HL-60 (cell line): ENCODE measurements around the gene FHIT.

ENCODE experiments used
- DNase-seq, 2 experiments: peaks; one replicate each; pipeline ENCODE4 v3.0.0-alpha.2; 2010 to 2020; ENCODE audit warnings: low read depth in 1 of 2, low spot score in 1 of 2
- H3K27ac ChIP-seq: fragments of 250-450 bp; sonication (Bioruptor Pico); replicated peaks from 2 replicates; pipeline ENCODE4 v1.5.1; 2020; ENCODE audit warnings: mild to moderate bottlenecking, moderate library complexity
- H3K27me3 ChIP-seq: fragments of 250-450 bp; sonication (Bioruptor Pico); 2 replicates; pipeline ENCODE4 v1.5.1; 2021; ENCODE audit warnings: mild to moderate bottlenecking, moderate library complexity; ENCODE audit not compliant: insufficient read depth, poor library complexity, severe bottlenecking
- H3K4me3 ChIP-seq: replicated peaks from 2 replicates; pipeline ENCODE4 v1.5.1; 2011; ENCODE audit warnings: mild to moderate bottlenecking, control low read depth, low read length; ENCODE audit not compliant: insufficient read depth
- CTCF ChIP-seq: IDR thresholded peaks from one replicate; pipeline ENCODE4 v1.5.1; 2011; ENCODE audit warnings: low read length, control low read depth, inconsistent platforms; ENCODE audit not compliant: insufficient read depth
- GABPA ChIP-seq: IDR thresholded peaks from 2 replicates; pipeline ENCODE4 v1.6.1; 2012; ENCODE audit warnings: low read depth
- POLR2AphosphoS5 ChIP-seq: IDR thresholded peaks from 2 replicates; pipeline ENCODE4 v1.6.1; 2012; ENCODE audit warnings: low read depth
- REST ChIP-seq: IDR thresholded peaks from 2 replicates; pipeline ENCODE4 v1.6.1; 2012; ENCODE audit warnings: low read depth; ENCODE audit not compliant: insufficient replicate concordance
- SPI1 ChIP-seq: IDR thresholded peaks from 2 replicates; pipeline ENCODE4 v1.6.1; 2012; ENCODE audit warnings: low read depth, mild to moderate bottlenecking, borderline replicate concordance

Gene FHIT

GRCh38 chr3:59885899-59886400 lies 1365.3 kb downstream of the FHIT start:
- H3K4me3 ChIP-seq: no peak overlapping the region
- DNase-seq: no peak
- no peaks in the 10 kb centered on the region for H3K27me3 ChIP-seq
- TF ChIP-seq SPI1: no peak
- no peak for TF ChIP-seq CTCF
- TF ChIP-seq POLR2AphosphoS5: no peak
- TF ChIP-seq GABPA: no peak
- TF ChIP-seq REST: no peak
- no peak overlapping the region for H3K27ac ChIP-seq

GRCh38 chr3:59885101-59885500 lies 1366.2 kb downstream of the FHIT start:
- TF ChIP-seq GABPA (no peak), SPI1 (peak; percentile 12; the same call in 1 of the 2 replicates)
- Histone ChIP-seq H3K4me3 (no peak overlapping the region), H3K27ac (peak overlapping the region; percentile 45), H3K27me3 (no peaks in the 10 kb centered on the region)
- DNase-seq: peak in 1 of 2 experiments; percentile 26

- Histone ChIP-seq H3K4me3 (no peak overlapping the region), H3K27ac (peak overlapping the region; percentile 45), H3K27me3 (no peaks in the 10 kb centered on the region)
- TF ChIP-seq SPI1: peak; percentile 73
- TF ChIP-seq CTCF: no peak
- TF ChIP-seq GABPA: no peak
- peak; percentile 33; the same call in 1 of the 2 replicates for TF ChIP-seq POLR2AphosphoS5
- DNase-seq: peak in 1 of 2 experiments; percentile 63
Measured at GRCh38 chr3:59884409-59884808, 1366.8 kb downstream of the FHIT start.

GRCh38 chr3:59882746-59883145 lies 1368.5 kb downstream of the FHIT start:
- no peak overlapping the region for H3K27ac ChIP-seq
- no peak overlapping the region for H3K4me3 ChIP-seq
- DNase-seq: no peak
- TF ChIP-seq GABPA (no peak), POLR2AphosphoS5 (no peak), REST (no peak), SPI1 (no peak), CTCF (no peak)
- no peaks in the 10 kb centered on the region for H3K27me3 ChIP-seq
